Esophagus squamous epithelium (tissue), 5 donors: ENCODE results near the gene IL1RAPL1. TPM values are rescaled to one million over a fixed set of nuclear protein-coding genes. Genes with fewer than 3 reads are reported as not detected.

ENCODE experiments used
- DNase-seq: peaks from one replicate; lab custom pipeline; 2025; lab: John Stamatoyannopoulos, UW
- H3K27ac ChIP-seq, 4 donors: fragments of 200-600 bp; sonication (generic); one replicate each; pipeline ENCODE4 v1.5.1; 2016 to 2019; ENCODE audit warnings: mild to moderate bottlenecking in 1 of 4
- H3K27me3 ChIP-seq, 4 donors: fragments of 200-600 bp; sonication (generic); 1 replicate in 3 of 4; 2 replicates in 1 of 4; pipeline versions ENCODE4 v1.5.1 to v1.6.0; 2017 to 2021; ENCODE audit warnings: antibody characterized with exemption in 1 of 4
- H3K36me3 ChIP-seq, 3 donors: fragments of 200-600 bp; sonication (generic); one replicate each; pipeline ENCODE4 v1.5.1; 2016 to 2019
- H3K4me1 ChIP-seq, 3 donors: fragments of 200-600 bp; sonication (generic); one replicate each; pipeline ENCODE4 v1.5.1; 2017 to 2019
- H3K4me3 ChIP-seq, 4 donors: fragments of 200-600 bp; sonication (generic); 1 replicate in 3 of 4; 2 replicates in 1 of 4; pipeline ENCODE4 v1.5.1; 2016 to 2019; ENCODE audit warnings: mild to moderate bottlenecking in 2 of 4, moderate library complexity in 1 of 4
- H3K9me3 ChIP-seq, 3 donors: fragments of 200-600 bp; sonication (generic); one replicate each; pipeline ENCODE4 v1.5.1; 2016 to 2019
- CTCF ChIP-seq, 6 experiments: fragments of 450-650 bp in 4 of 6; fragments of 200-600 bp in 2 of 6; sonication (generic) in 2 of 6; IDR thresholded peaks; one replicate each; pipeline ENCODE4 v1.5.1; 2016 to 2019; ENCODE audit warnings: antibody characterized with exemption in 6 of 6, mild to moderate bottlenecking in 4 of 6, moderate library complexity in 4 of 6
- POLR2A ChIP-seq, 4 donors: fragments of 450-650 bp; IDR thresholded peaks; one replicate each; pipeline ENCODE4 v1.6.1; 2017; ENCODE audit warnings: antibody characterized with exemption in 4 of 4, mild to moderate bottlenecking in 4 of 4, moderate library complexity in 3 of 4
- WGBS, 2 donors: methylation state at CpG; one replicate each; pipeline ENCODE4 v1.1.5; 2018; 5-methylcytosine and 5-hydroxymethylcytosine counted together
- intact Hi-C: fragments of 100-400 bp; cut with DNase I; formaldehyde crosslinking; loops from one replicate; pipeline ENCODE4 v1.15.0; 2022
- total RNA-seq, 4 donors: library from RNA; depleted of rRNA; stranded (reverse); fragments of >200 nt; gene quantifications; one replicate each; pipeline ENCODE4 v1.1.0, GENCODE V29; 2016
- donor health status: DM: yes; HTN: yes; CAD: no.

IL1RAPL1 gene
- total RNA-seq, 4 donors from 2014 or later = 0.09 to 0.19 (median 0.13) TPM; not detected in 1

GRCh38 chrX:29397506-29397905, 810.3 kb downstream of the IL1RAPL1 start:
- Histone ChIP-seq H3K9me3 (no peaks in the 10 kb centered on the region), H3K4me1 (no peaks in the 10 kb centered on the region), H3K27ac (no peak overlapping the region), H3K36me3 (no peaks in the 10 kb centered on the region), H3K4me3 (no peak overlapping the region), H3K27me3 (no peaks in the 10 kb centered on the region)
- no peak for DNase-seq
- intact Hi-C loops = no loop called here
- TF ChIP-seq POLR2A (IDR thresholded peaks at IDR 0.05) = no peak
- no peak for TF ChIP-seq CTCF (IDR thresholded peaks at IDR 0.05)

GRCh38 chrX:29407357-29407756, 820.1 kb downstream of the IL1RAPL1 start:
- no peak for DNase-seq

DNA sequence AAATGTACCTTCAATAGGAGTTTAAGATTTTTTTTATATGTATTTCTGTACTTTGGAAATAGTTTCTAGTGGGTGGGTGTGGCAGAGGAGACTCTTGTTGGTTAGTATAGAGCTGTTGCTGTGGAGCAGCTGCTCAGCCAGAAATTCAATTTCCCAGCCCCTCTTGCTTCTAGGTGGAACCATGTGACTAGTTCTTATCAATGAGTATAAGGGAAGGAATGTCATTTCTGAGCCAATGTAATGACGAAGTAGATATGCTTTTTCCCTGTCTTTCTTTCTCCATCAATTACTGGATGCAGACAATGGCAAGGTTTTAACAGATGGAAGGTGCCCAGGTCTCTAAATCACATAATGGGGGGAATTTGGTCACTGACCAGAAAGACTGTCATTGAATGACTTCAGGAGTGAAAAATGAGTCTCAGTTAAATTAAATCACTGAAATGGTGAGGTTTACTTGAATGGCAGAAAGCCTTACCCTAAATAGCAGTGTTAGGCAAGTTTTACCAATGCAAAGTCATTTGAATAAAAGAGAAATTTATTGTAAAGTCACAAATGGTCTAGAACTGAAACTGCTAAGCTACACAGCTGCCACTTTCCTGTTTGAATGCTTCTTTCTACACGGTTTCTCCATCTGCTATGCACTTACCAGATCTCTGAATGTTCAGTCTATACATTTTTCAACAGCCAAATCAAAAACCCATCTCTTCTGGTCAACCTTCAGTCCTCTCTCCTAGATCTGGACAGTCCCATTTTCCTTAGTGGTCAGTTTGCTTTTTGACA, 832.7 kb downstream of the IL1RAPL1 start:
- Histone ChIP-seq H3K27ac (no peak overlapping the region), H3K4me3 (no peak overlapping the region), H3K36me3 (no peaks in the 10 kb centered on the region), H3K4me1 (no peaks in the 10 kb centered on the region), H3K27me3 (no peaks in the 10 kb centered on the region), H3K9me3 (no peaks in the 10 kb centered on the region)
- intact Hi-C loops = no loop called here
- DNase-seq = no peak
- no peak for TF ChIP-seq POLR2A (IDR thresholded peaks at IDR 0.05)
- TF ChIP-seq CTCF (IDR thresholded peaks at IDR 0.05) = no peak
- 30 to 53% methylated on average over 2 of the region's 2 CpGs for WGBS, 2 donors

More at GRCh38 chrX:29407357-29407756, 820.1 kb downstream of the IL1RAPL1 start:
- Histone ChIP-seq H3K36me3 (no peaks in the 10 kb centered on the region), H3K9me3 (no peaks in the 10 kb centered on the region), H3K4me3 (no peak overlapping the region), H3K27ac (no peak overlapping the region), H3K4me1 (no peaks in the 10 kb centered on the region), H3K27me3 (no peaks in the 10 kb centered on the region)
- WGBS, 2 donors = 90 to 96% methylated on average over 4 of the region's 4 CpGs
- intact Hi-C loops = no loop called here
- TF ChIP-seq POLR2A (IDR thresholded peaks at IDR 0.05) (no peak), CTCF (IDR thresholded peaks at IDR 0.05) (no peak)

DNA sequence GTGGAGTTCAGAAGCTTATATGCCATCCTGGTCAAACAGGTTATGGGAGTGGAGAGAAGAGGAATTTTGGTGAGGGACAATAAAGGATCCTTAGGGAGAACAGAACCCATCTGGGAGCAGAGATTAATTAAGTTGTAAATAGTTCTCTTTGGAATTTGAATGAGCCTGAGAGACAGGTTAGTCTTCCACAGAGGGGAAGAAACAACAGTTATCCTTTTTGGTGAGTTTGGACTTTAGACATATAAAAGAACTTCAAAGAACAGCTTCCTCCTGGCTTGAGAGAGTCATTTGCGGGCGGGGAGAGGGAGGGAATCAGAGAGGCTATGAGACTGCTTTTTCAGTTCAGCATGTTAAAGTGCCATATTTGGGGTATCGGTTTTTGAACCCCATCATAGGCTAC, 834.8 kb downstream of the IL1RAPL1 start:
- Histone ChIP-seq H3K9me3 (no peaks in the 10 kb centered on the region), H3K36me3 (no peaks in the 10 kb centered on the region), H3K4me3 (no peak overlapping the region), H3K27ac (no peak overlapping the region), H3K4me1 (no peaks in the 10 kb centered on the region), H3K27me3 (no peaks in the 10 kb centered on the region)
- intact Hi-C loops = no loop called here
- TF ChIP-seq POLR2A (IDR thresholded peaks at IDR 0.05) (no peak), CTCF (IDR thresholded peaks at IDR 0.05) (no peak)
- no peak for DNase-seq
- 61% methylated on average over 3 of the region's 3 CpGs; no CpG with 5 or more reads in 1 of the 2 donors for WGBS, 2 donors

GRCh38 chrX:29431895-29432294, 844.6 kb downstream of the IL1RAPL1 start:
- Histone ChIP-seq H3K4me3 (no peak overlapping the region), H3K4me1 (no peaks in the 10 kb centered on the region), H3K9me3 (no peaks in the 10 kb centered on the region), H3K27me3 (no peaks in the 10 kb centered on the region), H3K27ac (no peak overlapping the region), H3K36me3 (no peaks in the 10 kb centered on the region)
- no peak for DNase-seq
- 48 to 60% methylated on average over 2 of the region's 2 CpGs for WGBS, 2 donors
- intact Hi-C loops = no loop called here
- TF ChIP-seq POLR2A (IDR thresholded peaks at IDR 0.05) (no peak), CTCF (IDR thresholded peaks at IDR 0.05) (no peak)
